PC-9 (cell line): ENCODE results near the gene SPATA12.

Experiments used
- EZH2 ChIP-seq: fragments of 200-600 bp; sonication (generic); IDR thresholded peaks from 2 replicates; pipeline ENCODE4 v1.8.0; 2017; ENCODE audit warnings: antibody characterized with exemption, low read depth
- TF ChIP-seq, protein P1 (sequence below): fragments of 200-600 bp; sonication (generic); conservative IDR thresholded peaks from 2 replicates; pipeline ENCODE4 v1.6.1; 2017; ENCODE audit warnings: mixed run types, antibody characterized with exemption, mild to moderate bottlenecking, moderate library complexity

DNA sequence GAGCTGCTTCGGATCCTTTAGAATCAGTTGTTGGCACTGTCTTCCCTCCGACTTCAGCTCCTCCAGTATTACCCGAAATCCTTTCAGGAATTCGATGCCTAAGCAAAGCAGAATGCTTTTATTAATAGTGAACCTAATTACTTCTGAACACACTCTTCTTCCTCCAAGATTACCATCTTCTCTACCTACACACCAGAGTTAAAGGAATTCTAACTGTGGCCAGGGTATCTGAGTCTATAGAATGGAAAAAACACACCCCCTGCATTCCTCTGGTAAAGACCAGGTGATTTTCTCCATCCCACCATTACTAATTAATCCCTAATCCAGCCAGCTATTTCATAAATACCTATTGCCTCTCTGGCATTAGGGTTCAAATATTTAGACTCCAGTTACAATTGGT, 49.8 kb downstream of the SPATA12 start:
- TF ChIP-seq, protein P1, sequence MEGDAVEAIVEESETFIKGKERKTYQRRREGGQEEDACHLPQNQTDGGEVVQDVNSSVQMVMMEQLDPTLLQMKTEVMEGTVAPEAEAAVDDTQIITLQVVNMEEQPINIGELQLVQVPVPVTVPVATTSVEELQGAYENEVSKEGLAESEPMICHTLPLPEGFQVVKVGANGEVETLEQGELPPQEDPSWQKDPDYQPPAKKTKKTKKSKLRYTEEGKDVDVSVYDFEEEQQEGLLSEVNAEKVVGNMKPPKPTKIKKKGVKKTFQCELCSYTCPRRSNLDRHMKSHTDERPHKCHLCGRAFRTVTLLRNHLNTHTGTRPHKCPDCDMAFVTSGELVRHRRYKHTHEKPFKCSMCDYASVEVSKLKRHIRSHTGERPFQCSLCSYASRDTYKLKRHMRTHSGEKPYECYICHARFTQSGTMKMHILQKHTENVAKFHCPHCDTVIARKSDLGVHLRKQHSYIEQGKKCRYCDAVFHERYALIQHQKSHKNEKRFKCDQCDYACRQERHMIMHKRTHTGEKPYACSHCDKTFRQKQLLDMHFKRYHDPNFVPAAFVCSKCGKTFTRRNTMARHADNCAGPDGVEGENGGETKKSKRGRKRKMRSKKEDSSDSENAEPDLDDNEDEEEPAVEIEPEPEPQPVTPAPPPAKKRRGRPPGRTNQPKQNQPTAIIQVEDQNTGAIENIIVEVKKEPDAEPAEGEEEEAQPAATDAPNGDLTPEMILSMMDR, result no peak
- no peak for TF ChIP-seq EZH2
